GM21528 (cell line): Measurements from ENCODE around the gene SLC29A3.

Experiments
- ATAC-seq: cut with Tn5 transposase; IDR thresholded peaks from one replicate; pipeline ENCODE4 v1.9.1; 2021; ENCODE audit warnings: mild to moderate bottlenecking, moderate library complexity; ENCODE audit not compliant: unreplicated experiment, low FRiP score

The SLC29A3 gene

GRCh38 chr10:71389768-71390460 is 70.9 kb downstream of the SLC29A3 start:
- ATAC-seq, result no peak

- ATAC-seq, result no peak
Observed at GRCh38 chr10:71390461-71390835, 71.4 kb downstream of the SLC29A3 start.

GRCh38 chr10:71390921-71391690 is 72.0 kb downstream of the SLC29A3 start:
- ATAC-seq, result no peak

- no peak for ATAC-seq
Observed at GRCh38 chr10:71391701-71392100, 72.6 kb downstream of the SLC29A3 start.

- no peak for ATAC-seq
Observed at GRCh38 chr10:71392292-71392691, 73.2 kb downstream of the SLC29A3 start.

- ATAC-seq, result no peak
Observed at GRCh38 chr10:71392791-71393781, 74.0 kb downstream of the SLC29A3 start.

GRCh38 chr10:71393841-71394475 is 74.9 kb downstream of the SLC29A3 start:
- ATAC-seq, result no peak

GRCh38 chr10:71394926-71395562 is 76.0 kb downstream of the SLC29A3 start:
- no peak for ATAC-seq

- no peak for ATAC-seq
Observed at GRCh38 chr10:71395621-71396020, 76.6 kb downstream of the SLC29A3 start.

GRCh38 chr10:71396084-71396710 is 77.1 kb downstream of the SLC29A3 start:
- no peak for ATAC-seq

- ATAC-seq, result no peak
Observed at GRCh38 chr10:71396711-71397295, 77.7 kb downstream of the SLC29A3 start, which contains the start of gene CDH23. CDH23 (plus strand) TSS chr10:71396920; CDS start chr10:71439832, 42,912 bp downstream.

- ATAC-seq, result no peak
Observed at GRCh38 chr10:71397296-71398212, 78.5 kb downstream of the SLC29A3 start.

GRCh38 chr10:71398976-71399375 is 79.9 kb downstream of the SLC29A3 start:
- ATAC-seq, result no peak

GRCh38 chr10:71399946-71400345 is 80.9 kb downstream of the SLC29A3 start:
- no peak for ATAC-seq

- ATAC-seq, result no peak
Observed at GRCh38 chr10:71401056-71401455, 82.0 kb downstream of the SLC29A3 start.

- ATAC-seq, result no peak
Observed at GRCh38 chr10:71402005-71402404, 82.9 kb downstream of the SLC29A3 start.

GRCh38 chr10:71404503-71405295 is 85.6 kb downstream of the SLC29A3 start:
- ATAC-seq, result no peak
